HG03095 (cell line): Measurements from ENCODE around the gene SORCS2.

Experiments used
- ATAC-seq: cut with Tn5 transposase; IDR thresholded peaks from one replicate; pipeline ENCODE4 v1.9.1; 2021; ENCODE audit warnings: moderate library complexity; ENCODE audit not compliant: unreplicated experiment

The SORCS2 gene

GRCh38 chr4:7709431-7709830, 517.1 kb downstream of the SORCS2 start:
- no peak for ATAC-seq

DNA sequence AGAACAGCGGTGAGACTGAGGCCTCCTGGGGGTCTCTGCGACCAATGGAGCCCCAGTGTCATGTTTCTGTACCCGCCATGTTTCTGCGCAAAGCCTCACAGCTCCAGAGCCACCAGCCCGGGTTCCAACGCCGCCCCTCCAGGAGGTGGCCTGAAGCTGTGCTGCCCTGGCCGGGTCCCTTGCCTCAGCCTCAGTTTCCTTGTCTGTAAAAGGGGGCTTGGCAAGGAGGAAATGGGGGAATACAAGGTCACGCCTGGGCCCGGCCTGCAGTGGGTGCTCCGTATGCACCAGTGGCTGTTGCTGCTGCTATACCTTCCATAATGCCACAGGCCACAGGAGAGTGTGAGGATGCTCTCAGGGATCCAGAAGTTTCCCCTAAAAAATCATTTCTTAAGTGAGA, 517.8 kb downstream of the SORCS2 start:
- ATAC-seq: no peak

DNA sequence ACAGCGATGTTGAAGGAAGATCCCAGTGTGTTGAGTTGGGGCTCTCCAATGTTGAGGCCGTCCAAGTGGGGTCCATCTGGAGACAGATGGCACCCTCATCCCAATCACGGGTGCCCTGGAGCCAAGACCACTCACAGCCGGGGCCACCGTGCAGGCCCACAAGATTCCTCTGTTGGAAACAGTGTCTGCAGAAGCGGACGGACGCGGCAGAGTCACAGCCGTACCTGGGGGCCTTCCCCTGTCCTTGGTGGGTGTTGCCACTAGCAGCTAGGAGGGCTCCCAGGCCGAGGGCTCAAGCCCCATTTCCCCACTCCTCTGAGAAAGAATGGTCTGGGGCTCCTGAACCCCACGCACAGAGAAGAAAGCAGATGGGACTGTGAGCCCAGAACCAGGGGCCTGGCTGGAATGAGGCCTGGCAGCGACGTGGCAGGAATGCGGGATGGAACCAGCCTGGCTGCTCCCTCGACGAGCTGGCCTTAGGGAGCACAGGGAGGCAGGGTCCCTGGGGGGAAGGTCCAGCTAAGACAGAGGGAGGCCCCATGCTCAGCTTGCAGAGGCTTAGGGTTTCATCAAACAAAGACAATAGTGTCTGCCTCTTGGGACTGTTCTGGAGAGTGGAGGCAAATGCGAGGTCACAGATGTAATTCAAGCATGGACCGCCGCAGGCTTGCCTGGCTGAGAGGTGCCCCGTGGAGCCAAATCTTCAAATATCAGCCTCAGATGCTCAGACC, 518.4 kb downstream of the SORCS2 start:
- ATAC-seq: no peak

DNA sequence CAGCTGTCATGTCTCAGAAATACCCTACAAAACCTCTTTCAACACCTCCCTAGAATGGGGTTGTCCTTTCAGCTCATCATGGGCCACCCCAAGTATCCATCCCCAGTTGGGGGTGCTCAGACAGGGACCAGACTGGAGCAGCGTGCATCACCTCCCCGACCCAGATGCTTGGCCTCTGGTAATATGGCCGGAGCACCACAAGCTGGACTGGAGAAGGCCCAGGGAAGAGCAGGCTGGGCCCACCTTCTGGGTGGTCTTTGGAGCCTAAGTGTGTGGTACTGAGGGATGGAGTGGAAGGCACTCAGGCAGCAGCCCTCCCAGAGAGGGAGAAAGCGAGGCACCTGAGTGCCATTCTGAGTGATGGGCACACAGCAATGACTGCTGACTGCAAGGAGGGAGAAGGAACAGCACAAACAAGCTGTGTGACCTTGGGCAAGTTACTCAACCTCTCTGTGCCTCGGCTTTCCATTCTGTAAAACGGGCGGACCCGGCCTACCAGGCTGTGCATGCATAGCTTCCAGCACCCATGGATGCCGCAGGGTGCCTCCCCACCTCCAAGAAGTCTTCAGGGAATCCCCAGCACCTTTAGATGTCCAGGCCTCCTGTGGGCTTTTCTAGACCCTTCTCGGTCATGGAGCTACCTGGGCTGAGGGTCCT, 519.1 kb downstream of the SORCS2 start:
- no peak for ATAC-seq

- no peak for ATAC-seq
Measured at GRCh38 chr4:7712021-7712671, 519.8 kb downstream of the SORCS2 start.

GRCh38 chr4:7713757-7714156, 521.4 kb downstream of the SORCS2 start:
- no peak for ATAC-seq

DNA sequence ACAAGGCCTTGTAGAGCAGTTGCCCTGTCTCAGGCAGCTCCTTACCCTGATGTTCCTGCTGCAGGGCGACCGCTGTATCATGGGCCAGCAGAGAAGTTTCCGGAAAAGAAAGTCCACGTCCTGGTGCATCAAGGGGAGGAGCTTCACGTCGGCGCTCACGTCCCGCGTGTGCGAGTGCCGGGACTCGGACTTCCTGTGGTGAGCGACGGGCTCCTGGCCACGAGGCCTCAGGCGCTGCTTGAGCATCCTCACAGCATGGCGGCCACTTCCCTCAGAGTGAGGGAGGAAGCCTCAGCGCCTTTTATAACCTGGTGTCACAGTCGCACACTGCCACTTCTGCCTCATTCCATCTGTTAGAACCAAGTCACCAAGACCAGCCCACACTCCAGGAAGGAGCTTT, 521.8 kb downstream of the SORCS2 start:
- ATAC-seq: no peak

- no peak for ATAC-seq
Measured at GRCh38 chr4:7714738-7715137, 522.4 kb downstream of the SORCS2 start.

- no peak for ATAC-seq
Measured at GRCh38 chr4:7715271-7716009, 523.1 kb downstream of the SORCS2 start.

DNA sequence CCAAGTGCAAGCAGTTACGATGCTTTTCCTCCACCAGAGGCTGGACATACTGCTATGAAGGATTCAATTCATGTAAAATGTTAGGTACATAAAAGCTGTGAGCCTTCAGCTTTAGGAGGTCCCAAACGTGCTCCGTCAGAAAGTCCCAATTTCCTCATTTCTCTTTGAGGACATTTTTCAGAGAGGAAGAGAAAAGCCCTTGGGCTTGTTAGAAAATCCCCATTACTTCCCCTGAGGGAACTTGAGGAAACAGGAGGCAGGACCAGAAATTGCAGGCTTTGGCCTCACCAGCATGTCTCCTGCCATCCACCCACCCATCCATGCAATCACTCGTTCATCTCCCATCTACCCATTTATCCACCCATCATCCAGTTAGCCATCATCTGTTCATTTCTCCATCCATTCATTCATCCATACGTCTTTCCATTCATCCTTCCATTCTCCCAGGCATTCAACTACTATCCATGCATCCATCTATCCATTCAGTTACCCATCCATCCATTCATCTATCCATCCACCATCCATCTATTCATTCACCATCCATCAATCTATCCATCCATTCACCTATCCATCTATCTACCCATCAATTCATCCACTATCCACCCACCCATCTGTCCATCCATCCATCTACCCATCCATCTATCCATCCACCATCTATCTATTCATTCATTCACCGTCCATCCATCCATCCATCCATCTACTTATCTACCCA, 523.8 kb downstream of the SORCS2 start:
- ATAC-seq: no peak

- ATAC-seq: no peak
Measured at GRCh38 chr4:7717161-7717560, 524.8 kb downstream of the SORCS2 start.

DNA sequence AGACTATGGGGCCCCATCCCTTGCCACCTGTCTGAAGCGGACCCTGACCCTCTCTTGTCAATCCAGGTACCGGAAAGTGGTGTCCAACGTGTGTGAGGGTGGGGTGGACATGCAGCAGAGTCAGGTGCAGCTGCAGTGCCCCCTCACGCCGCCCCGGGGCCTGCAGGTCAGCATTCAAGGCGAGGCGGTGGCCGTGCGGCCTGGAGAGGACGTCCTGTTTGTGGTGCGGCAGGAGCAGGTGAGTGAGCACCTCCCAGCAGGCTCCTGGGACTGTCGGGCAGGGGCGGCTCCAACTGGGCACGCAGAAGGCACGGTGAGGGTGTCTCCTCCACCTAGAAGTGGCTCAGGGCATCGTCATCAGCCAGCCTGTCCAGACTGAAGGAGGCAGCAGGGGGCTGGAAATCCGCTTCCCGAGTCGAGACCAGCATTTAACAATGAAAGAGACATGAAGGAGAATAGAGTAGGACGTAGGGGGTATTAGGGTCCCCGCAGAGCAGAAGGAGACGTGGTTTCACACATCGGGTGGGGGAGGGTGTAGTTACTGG, 525.7 kb downstream of the SORCS2 start:
- ATAC-seq: no peak

DNA sequence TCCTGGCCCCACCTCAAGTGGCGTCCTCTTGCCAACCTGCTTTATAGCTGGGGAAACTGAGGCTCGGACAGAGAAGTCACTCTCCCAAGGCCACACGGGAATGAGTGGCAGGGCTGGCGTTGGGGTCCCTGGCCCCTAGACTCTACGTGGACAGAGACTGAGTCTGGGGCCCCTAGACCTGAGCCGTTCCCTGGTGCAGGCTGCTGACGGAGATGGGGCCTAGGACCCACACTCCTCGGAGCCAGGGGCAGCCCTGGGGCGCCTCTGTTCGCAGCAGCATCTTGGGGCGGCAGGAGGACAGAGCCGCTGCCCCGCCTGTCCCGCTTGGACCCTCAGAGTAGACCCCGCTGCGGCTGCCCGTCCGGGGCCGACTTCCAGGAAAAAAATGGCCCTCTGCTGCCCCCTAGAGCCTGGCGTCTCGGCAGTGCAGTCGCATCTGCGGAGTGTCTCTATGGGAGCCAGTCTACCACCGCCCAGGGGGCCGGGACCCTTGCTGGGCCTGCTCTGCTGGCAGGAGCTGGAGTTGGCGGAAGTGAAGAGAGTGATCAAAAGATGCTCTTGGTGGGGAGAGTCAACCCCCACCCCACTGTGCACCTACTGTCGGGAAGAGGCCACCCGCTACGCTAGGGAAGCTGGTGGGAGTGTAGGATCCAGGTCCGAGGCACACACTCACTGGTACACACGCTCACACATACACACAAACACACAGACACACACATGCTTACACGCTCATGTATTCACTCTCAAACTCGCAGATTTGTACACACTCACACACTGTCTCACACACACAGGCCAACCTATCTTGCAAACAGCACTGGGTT, 527.2 kb downstream of the SORCS2 start:
- no peak for ATAC-seq

- ATAC-seq: no peak
Measured at GRCh38 chr4:7721984-7722551, 529.7 kb downstream of the SORCS2 start.

DNA sequence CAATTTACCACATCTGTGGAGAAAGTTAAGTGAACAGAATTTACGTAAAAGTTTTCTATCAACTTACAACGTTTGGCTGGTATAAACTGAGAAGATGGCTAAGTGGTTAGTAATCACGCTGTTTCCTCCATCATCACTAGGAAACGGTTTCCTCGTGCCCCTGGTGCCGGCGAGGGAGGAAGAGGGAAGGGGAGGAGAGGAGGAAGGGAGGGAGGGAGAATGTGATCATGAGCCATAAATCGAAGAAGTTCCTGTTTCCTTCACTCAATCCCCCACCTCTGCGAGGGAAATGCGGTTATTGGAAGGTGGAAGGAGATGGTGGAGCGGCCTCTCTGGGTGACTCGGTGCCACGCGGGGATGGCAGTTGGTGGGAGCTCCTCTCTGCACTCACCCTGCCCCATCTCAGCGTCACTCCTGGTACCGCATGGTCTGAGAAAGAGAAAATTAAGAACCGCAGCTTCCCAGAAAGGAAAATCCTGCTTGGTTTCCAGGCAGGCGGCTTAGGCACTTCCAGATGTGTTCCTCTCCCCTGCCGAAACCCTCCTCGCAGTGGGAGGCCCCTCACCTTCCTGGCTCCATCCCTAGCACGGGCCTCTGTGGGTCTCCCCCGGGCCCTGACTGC, 530.5 kb downstream of the SORCS2 start:
- ATAC-seq: no peak

GRCh38 chr4:7723625-7724024, 531.3 kb downstream of the SORCS2 start:
- ATAC-seq: no peak

- ATAC-seq: no peak
Measured at GRCh38 chr4:7725951-7726350, 533.6 kb downstream of the SORCS2 start.

- ATAC-seq: no peak
Measured at GRCh38 chr4:7726665-7727413, 534.5 kb downstream of the SORCS2 start.
